ENCODE results near the gene ZBTB39. TPM values are rescaled to one million over a fixed set of nuclear protein-coding genes. Genes with fewer than 3 reads are reported as not detected.
A peak's percentile ranks its signal among the peaks of the same experiment; 100 is the strongest.

Gene ZBTB39
- total and polyA plus RNA-seq, 10 donors, result 1.7 to 15.7 (median 10.8) TPM

- Histone ChIP-seq H3K27me3 (replicated peaks in 1 of 7) (no peaks in the 10 kb centered on the region), H3K9me3 (no peaks in the 10 kb centered on the region), H3K4me3 (no peak overlapping the region), H3K4me1 (peaks cover 36 to 98% (median 75%) of the 10 kb centered on the region in 6 donors), H3K27ac (peak overlapping the region in 5 of 8 donors; percentile 65 to 85 (median 79)), H3K36me3 (peaks cover 3 to 87% (median 28%) of the 10 kb centered on the region in 6 donors)
- no peak for TF ChIP-seq CTCF (IDR thresholded peaks at IDR 0.05 in 8 of 11, conservative IDR thresholded peaks at IDR 0.05 in 3 of 11)
- no peak for TF ChIP-seq POLR2A (IDR thresholded peaks at IDR 0.05)
- TF ChIP-seq POLR2AphosphoS5 (IDR thresholded peaks at IDR 0.05), result no peak
- 56 to 94% (median 66%) methylated on average over 1 of the region's 1 CpG for WGBS, 5 donors
- no peak for DNase-seq
- intact Hi-C loops (cut with DNase I; ENCODE audit: low total_unique reads), result no loop called here
Observed at GRCh38 chr12:57000393-57000792, 6.0 kb downstream of the ZBTB39 start.

DNA sequence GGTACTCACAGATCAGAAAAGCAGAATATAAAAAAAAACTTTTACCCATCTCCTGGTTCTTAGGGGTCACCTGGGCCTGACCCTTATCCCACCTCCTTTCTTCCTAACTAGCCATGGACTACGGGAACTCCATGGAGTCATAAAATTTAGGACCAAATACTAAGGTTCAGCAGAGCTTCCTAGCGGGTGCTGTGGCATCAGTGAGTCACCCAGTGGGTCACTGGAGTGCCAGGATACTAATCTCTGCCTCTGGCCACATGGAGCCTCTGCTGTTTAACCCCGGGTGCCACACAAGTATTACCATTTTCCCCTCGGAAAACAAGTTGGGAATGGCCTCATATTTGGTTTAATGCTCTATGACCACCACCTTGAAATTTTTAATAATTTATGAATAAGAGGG lies 6.9 kb downstream of the ZBTB39 start:
- peaks cover 3 to 91% (median 27%) of the 10 kb centered on the region in 6 donors for H3K36me3 ChIP-seq
- 81 to 93% (median 83%) methylated on average over 4 of the region's 4 CpGs for WGBS, 5 donors
- no peak overlapping the region for H3K4me3 ChIP-seq
- intact Hi-C loops (cut with DNase I; ENCODE audit: low total_unique reads), result no loop called here
- peaks cover 27 to 91% (median 65%) of the 10 kb centered on the region in 6 donors for H3K4me1 ChIP-seq
- TF ChIP-seq POLR2A (IDR thresholded peaks at IDR 0.05) (no peak), POLR2AphosphoS5 (IDR thresholded peaks at IDR 0.05) (no peak), CTCF (IDR thresholded peaks at IDR 0.05 in 8 of 11, conservative IDR thresholded peaks at IDR 0.05 in 3 of 11) (no peak)
- peak overlapping the region; percentile 20 to 85 (median 72) for H3K27ac ChIP-seq
- H3K9me3 ChIP-seq, result no peaks in the 10 kb centered on the region
- no peaks in the 10 kb centered on the region for H3K27me3 ChIP-seq (replicated peaks in 1 of 7)
- DNase-seq, result no peak

- Histone ChIP-seq H3K36me3 (peaks cover 3 to 86% (median 22%) of the 10 kb centered on the region in 6 donors), H3K4me3 (no peak overlapping the region), H3K4me1 (peaks cover 24 to 90% (median 61%) of the 10 kb centered on the region in 6 donors), H3K27me3 (replicated peaks in 1 of 7) (no peaks in the 10 kb centered on the region), H3K27ac (peak overlapping the region; percentile 20 to 85 (median 72)), H3K9me3 (no peaks in the 10 kb centered on the region)
- peak; percentile 69 for DNase-seq
- WGBS, 5 donors, result 33 to 48% (median 46%) methylated on average over 4 of the region's 4 CpGs
- intact Hi-C loops (cut with DNase I; ENCODE audit: low total_unique reads), result no loop called here
- TF ChIP-seq POLR2AphosphoS5 (IDR thresholded peaks at IDR 0.05) (no peak), CTCF (IDR thresholded peaks at IDR 0.05 in 8 of 11, conservative IDR thresholded peaks at IDR 0.05 in 3 of 11) (no peak), POLR2A (IDR thresholded peaks at IDR 0.05) (no peak)
Observed at GRCh38 chr12:56998981-56999380, 7.4 kb downstream of the ZBTB39 start.

DNA sequence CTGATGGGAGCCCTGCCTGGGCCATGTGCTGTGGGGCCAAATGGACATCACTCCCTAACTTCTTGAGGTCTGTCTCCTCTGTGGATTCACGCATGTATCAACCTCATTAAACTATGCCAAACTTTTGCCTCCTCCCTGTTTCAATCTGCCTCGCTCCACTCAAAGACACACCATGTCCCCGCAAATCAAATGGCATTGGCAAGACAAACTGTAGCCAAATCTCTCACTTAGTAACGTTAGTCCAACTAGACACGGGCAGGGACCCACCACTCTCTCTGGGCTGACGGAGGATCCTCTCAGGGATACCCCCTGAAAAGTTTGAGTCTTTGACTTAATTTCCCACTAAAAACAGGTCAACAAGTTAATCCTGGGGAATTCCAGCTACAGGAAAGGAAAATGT lies 8.0 kb downstream of the ZBTB39 start:
- DNase-seq, result no peak
- intact Hi-C loops (cut with DNase I; ENCODE audit: low total_unique reads), result no loop called here
- 85 to 96% (median 92%) methylated on average over 6 of the region's 6 CpGs for WGBS, 5 donors
- H3K27ac ChIP-seq, result peak overlapping the region; percentile 20 to 85 (median 72)
- peaks cover under 1 to 79% (median 15%) of the 10 kb centered on the region in 6 donors for H3K36me3 ChIP-seq
- TF ChIP-seq POLR2A (IDR thresholded peaks at IDR 0.05) (no peak), POLR2AphosphoS5 (IDR thresholded peaks at IDR 0.05) (no peak), CTCF (IDR thresholded peaks at IDR 0.05 in 8 of 11, conservative IDR thresholded peaks at IDR 0.05 in 3 of 11) (no peak)
- H3K27me3 ChIP-seq (replicated peaks in 1 of 7), result no peaks in the 10 kb centered on the region
- peaks cover 24 to 90% (median 63%) of the 10 kb centered on the region in 6 donors for H3K4me1 ChIP-seq
- H3K9me3 ChIP-seq, result no peaks in the 10 kb centered on the region
- no peak overlapping the region for H3K4me3 ChIP-seq

Data from spleen (tissue), 11 donors.